ENCODE data around the gene MAGI2. TPM values are rescaled to one million over a fixed set of nuclear protein-coding genes. Genes with fewer than 3 reads are reported as not detected.

MAGI2 gene
- polyA plus RNA-seq, 3 donors, result 35.4 to 39.1 (median 36.4) TPM

- DNase-seq (ENCODE audit: low read depth in 3 of 3, low spot score in 2 of 3), result no peak
These were observed 1318.7 kb downstream of the MAGI2 start for GRCh38 chr7:78134774-78135173.

GRCh38 chr7:78134256-78134655 is 1319.2 kb downstream of the MAGI2 start:
- DNase-seq (ENCODE audit: low read depth in 3 of 3, low spot score in 2 of 3), result no peak

GRCh38 chr7:78130446-78131215 is 1322.8 kb downstream of the MAGI2 start:
- DNase-seq (ENCODE audit: low read depth in 3 of 3, low spot score in 2 of 3), result peak in 1 of 3 donors; percentile 7

GRCh38 chr7:78129865-78130264 is 1323.6 kb downstream of the MAGI2 start:
- no peak for DNase-seq (ENCODE audit: low read depth in 3 of 3, low spot score in 2 of 3)

- DNase-seq (ENCODE audit: low read depth in 3 of 3, low spot score in 2 of 3), result no peak
These were observed 1326.5 kb downstream of the MAGI2 start for GRCh38 chr7:78127009-78127408.

GRCh38 chr7:78125884-78126283 is 1327.6 kb downstream of the MAGI2 start:
- DNase-seq (ENCODE audit: low read depth in 3 of 3, low spot score in 2 of 3), result no peak

- DNase-seq (ENCODE audit: low read depth in 3 of 3, low spot score in 2 of 3), result no peak
These were observed 1329.3 kb downstream of the MAGI2 start for GRCh38 chr7:78124216-78124615.

- DNase-seq (ENCODE audit: low read depth in 3 of 3, low spot score in 2 of 3), result no peak
These were observed 1331.6 kb downstream of the MAGI2 start for GRCh38 chr7:78121888-78122287.

GRCh38 chr7:78118470-78118869 is 1335.0 kb downstream of the MAGI2 start:
- no peak for DNase-seq (ENCODE audit: low read depth in 3 of 3, low spot score in 2 of 3)

GRCh38 chr7:78115876-78116275 is 1337.6 kb downstream of the MAGI2 start:
- DNase-seq (ENCODE audit: low read depth in 3 of 3, low spot score in 2 of 3), result no peak

- no peak for DNase-seq (ENCODE audit: low read depth in 3 of 3, low spot score in 2 of 3)
These were observed 1338.5 kb downstream of the MAGI2 start for GRCh38 chr7:78114993-78115392.

GRCh38 chr7:78112488-78112887 is 1341.0 kb downstream of the MAGI2 start:
- no peak for DNase-seq (ENCODE audit: low read depth in 3 of 3, low spot score in 2 of 3)

- DNase-seq (ENCODE audit: low read depth in 3 of 3, low spot score in 2 of 3), result no peak
These were observed 1342.1 kb downstream of the MAGI2 start for GRCh38 chr7:78111386-78111785.

- DNase-seq (ENCODE audit: low read depth in 3 of 3, low spot score in 2 of 3), result no peak
These were observed 1350.0 kb downstream of the MAGI2 start for GRCh38 chr7:78103475-78103874.

- DNase-seq (ENCODE audit: low read depth in 3 of 3, low spot score in 2 of 3), result no peak
These were observed 1352.4 kb downstream of the MAGI2 start for GRCh38 chr7:78101076-78101475.

GRCh38 chr7:78099715-78100394 is 1353.6 kb downstream of the MAGI2 start:
- no peak for DNase-seq (ENCODE audit: low read depth in 3 of 3, low spot score in 2 of 3)

GRCh38 chr7:78095549-78095948 is 1357.9 kb downstream of the MAGI2 start:
- DNase-seq (ENCODE audit: low read depth in 3 of 3, low spot score in 2 of 3), result no peak

- no peak for DNase-seq (ENCODE audit: low read depth in 3 of 3, low spot score in 2 of 3)
These were observed 1361.1 kb downstream of the MAGI2 start for GRCh38 chr7:78092331-78092730.

GRCh38 chr7:78090616-78091015 is 1362.9 kb downstream of the MAGI2 start:
- no peak for DNase-seq (ENCODE audit: low read depth in 3 of 3, low spot score in 2 of 3)

GRCh38 chr7:78083476-78084120 is 1369.9 kb downstream of the MAGI2 start:
- DNase-seq (ENCODE audit: low read depth in 3 of 3, low spot score in 2 of 3), result no peak

- DNase-seq (ENCODE audit: low read depth in 3 of 3, low spot score in 2 of 3), result no peak
These were observed 1370.9 kb downstream of the MAGI2 start for GRCh38 chr7:78082556-78082955.

GRCh38 chr7:78081888-78082287 is 1371.6 kb downstream of the MAGI2 start:
- no peak for DNase-seq (ENCODE audit: low read depth in 3 of 3, low spot score in 2 of 3)

Measured in right renal cortex interstitium (tissue), 3 donors.